ENCODE measurements around the gene COL11A2.
"Not testable (repeated sequence)": the region's sequence is repeated elsewhere in the genome, so short reads cannot be mapped to it uniquely, and the experiment has no call there.

Gene COL11A2

DNA sequence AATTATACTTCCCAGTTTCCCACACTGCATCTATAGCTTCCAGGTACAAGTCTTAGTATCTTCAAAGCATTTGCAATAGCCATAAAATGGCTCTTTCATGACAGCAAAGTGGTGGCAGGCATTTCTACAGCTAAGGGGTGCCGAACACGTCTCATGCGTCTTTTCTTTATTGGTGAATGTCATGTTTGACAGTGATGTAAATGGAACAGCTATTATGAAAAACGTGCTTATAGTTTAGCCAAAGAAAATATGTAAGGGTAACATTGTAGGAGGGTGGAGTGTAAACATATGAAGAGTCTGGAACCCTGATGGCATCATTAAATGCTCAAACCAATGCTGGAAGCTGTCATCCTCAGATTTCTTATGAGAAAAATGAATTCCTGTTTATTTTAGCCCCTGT lies 37.9 kb downstream of the COL11A2 start:
- H3K4me3 Mint-ChIP-seq: no peak overlapping the region
- H3K4me1 Mint-ChIP-seq: no peaks in the 10 kb centered on the region
- peaks cover 4 to 9% of the 10 kb centered on the region in 2 donors for H3K9me3 Mint-ChIP-seq
- ATAC-seq (replicated peaks) (no peak), DNase-seq (no peak)
- H3K27me3 Mint-ChIP-seq: peaks cover 0 to 11% of the 10 kb centered on the region in 2 donors
- H3K36me3 Mint-ChIP-seq: peaks cover 0 to 4% of the 10 kb centered on the region in 2 donors
- H3K27ac Mint-ChIP-seq: no peak overlapping the region

DNA sequence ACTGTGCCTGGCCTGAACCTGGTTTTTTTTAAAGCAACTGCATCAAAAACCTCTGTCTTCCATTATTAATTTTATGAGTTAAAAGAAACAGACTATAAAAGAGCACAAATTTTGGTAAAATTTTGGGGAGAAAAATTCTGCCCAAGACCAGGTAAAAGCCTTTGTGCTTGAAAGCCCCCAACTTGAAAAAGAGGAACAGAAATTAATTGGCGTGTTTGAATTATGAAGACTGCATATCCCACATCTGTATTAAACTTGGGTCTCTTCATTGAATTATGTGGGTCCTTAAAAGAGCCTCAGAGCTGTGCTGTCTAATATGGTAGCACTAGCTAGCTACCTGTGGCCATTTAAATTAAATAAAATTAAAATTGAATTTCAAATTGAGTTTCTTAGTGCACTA lies 41.2 kb downstream of the COL11A2 start:
- Mint-ChIP-seq H3K4me1 (no peaks in the 10 kb centered on the region), H3K9me3 (peaks cover 4 to 9% of the 10 kb centered on the region in 2 donors), H3K4me3 (no peak overlapping the region), H3K27ac (no peak overlapping the region), H3K27me3 (peaks cover 4 to 6% of the 10 kb centered on the region in 2 donors), H3K36me3 (peaks cover 0 to 4% of the 10 kb centered on the region in 2 donors)
- DNase-seq (no peak), ATAC-seq (replicated peaks) (no peak)

DNA sequence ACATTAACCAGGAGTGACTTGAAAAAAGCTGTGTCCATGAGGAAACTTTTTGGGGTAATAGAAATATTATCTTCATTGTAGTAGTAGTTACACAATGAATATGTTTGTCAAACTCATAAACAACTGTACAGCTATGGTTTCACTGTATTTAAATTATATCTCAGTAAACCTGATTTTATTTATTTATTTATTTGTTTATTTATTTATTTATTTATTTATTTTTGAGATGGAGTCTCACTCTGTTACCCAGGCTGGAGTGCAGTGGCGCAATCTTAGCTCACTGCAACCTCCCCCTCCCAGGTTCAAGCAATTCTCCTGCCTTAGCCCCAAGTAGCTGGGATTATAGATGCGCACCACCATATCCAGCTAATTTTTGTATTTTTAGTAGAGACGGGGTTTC lies 41.7 kb downstream of the COL11A2 start:
- H3K27me3 Mint-ChIP-seq; H3K9me3 Mint-ChIP-seq; H3K36me3 Mint-ChIP-seq; H3K4me3 Mint-ChIP-seq; H3K4me1 Mint-ChIP-seq; H3K27ac Mint-ChIP-seq; ATAC-seq (replicated peaks); DNase-seq: not testable (repeated sequence)

DNA sequence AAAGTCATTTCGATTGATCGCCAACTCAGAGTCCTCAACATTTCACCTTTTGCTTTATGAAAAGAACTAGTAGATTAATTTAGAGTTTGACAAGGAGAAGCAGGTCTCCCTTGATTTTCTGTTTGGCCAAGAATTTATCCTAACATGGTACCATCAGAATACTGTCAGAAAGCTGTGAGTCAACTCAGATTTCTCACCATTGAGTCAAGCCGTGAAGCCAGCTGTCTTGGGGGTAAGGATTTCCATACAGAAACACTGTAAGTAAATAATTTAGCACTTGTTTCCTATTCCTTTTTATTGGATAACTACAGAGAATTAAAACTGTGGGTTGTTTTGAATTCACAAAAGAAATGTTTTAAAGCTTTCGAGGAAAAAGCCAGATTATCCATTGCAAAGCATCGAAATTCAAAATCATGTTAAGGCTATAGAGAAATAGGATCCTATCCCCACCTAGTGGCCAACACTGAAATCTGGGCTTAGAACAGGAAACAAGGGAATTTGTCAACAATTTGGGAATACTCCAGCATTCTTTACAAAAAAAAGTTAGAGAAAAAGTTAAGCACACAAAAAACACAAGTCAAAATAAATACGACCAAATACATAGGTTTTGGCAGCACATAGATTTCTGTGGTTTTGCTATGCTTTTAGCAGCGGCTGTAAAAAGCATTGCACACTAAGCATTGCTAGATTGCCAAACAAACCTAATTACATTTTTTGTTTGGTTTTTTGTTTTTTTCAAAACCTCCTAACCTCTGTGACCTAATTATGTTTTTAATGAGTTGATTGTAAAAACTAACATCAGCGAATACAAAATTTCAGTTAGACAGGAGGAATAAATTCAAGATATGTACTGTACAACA lies 44.2 kb downstream of the COL11A2 start:
- Mint-ChIP-seq H3K4me3 (no peak overlapping the region), H3K36me3 (peaks cover 0 to 4% of the 10 kb centered on the region in 2 donors)
- DNase-seq: no peak

DNA sequence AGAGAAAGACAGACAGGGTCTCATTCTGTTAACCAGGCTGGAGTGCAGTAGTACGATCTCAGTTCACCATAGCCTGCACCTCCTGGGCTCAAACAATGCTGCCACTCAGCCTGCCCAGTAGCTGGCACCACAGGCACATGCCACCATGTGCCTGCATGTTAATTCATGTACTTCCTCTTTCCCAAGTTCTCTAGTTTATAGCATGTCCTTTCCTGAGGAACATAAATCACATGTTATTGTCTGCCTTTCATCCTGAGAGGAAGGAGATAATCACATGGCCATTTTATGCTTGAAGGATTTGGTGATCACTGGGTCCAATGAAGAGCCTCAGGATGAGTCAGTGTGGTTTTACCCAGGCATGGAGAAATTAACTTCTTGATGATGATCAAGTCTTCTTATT lies 47.9 kb downstream of the COL11A2 start:
- Mint-ChIP-seq H3K4me3 (no peak overlapping the region), H3K27ac (peak overlapping the region; percentile 21), H3K36me3 (no peaks in the 10 kb centered on the region), H3K9me3 (no peaks in the 10 kb centered on the region), H3K4me1 (peaks cover 19 to 27% of the 10 kb centered on the region in 2 donors), H3K27me3 (peaks cover 4 to 19% of the 10 kb centered on the region in 2 donors)
- DNase-seq: no peak
- ATAC-seq (replicated peaks): peak; percentile 72 to 82

More for the DNA sequence above, 44.2 kb downstream of the COL11A2 start:
- peaks cover 9 to 10% of the 10 kb centered on the region in 2 donors for H3K4me1 Mint-ChIP-seq
- H3K9me3 Mint-ChIP-seq: peaks cover 4 to 9% of the 10 kb centered on the region in 2 donors
- no peak overlapping the region for H3K27ac Mint-ChIP-seq
- H3K27me3 Mint-ChIP-seq: peaks cover 4 to 6% of the 10 kb centered on the region in 2 donors
- ATAC-seq (replicated peaks): no peak

DNA sequence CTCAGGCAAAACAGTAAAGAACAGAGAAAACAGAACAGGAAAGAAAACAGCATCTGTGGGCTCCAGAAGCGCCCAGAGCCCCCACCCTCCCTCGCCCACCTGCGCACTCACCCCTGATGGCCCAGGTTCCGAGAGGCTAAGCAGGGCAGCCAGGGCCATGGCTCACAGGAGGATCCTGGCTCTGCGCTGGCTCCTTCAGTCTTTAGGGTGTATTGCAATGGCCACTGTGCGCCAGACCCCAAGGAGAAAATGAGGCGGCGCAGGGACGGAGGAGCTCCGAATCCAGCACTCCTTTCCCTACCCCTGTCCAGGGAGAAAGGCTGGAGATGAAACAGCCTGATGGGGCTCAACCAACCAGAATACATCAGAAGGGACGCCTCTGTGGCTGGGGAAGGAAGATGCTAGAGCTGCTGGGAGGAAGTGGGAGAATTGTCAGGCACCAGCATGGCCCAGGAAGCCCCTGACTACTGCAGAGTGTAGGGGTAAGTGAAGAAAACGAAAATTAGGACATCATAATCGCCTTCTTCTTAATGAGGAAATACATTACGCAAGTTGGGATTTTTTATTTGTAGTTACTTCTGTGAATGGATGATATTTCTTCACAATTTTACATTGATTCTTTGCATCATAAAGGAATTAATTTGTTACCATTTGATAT lies 49.0 kb downstream of the COL11A2 start:
- DNase-seq: no peak
- Mint-ChIP-seq H3K4me1 (peaks cover 19 to 27% of the 10 kb centered on the region in 2 donors), H3K27ac (no peak overlapping the region), H3K27me3 (peaks cover 0 to 19% of the 10 kb centered on the region in 2 donors), H3K4me3 (no peak overlapping the region), H3K9me3 (no peaks in the 10 kb centered on the region), H3K36me3 (no peaks in the 10 kb centered on the region)
- no peak for ATAC-seq (replicated peaks)

DNA sequence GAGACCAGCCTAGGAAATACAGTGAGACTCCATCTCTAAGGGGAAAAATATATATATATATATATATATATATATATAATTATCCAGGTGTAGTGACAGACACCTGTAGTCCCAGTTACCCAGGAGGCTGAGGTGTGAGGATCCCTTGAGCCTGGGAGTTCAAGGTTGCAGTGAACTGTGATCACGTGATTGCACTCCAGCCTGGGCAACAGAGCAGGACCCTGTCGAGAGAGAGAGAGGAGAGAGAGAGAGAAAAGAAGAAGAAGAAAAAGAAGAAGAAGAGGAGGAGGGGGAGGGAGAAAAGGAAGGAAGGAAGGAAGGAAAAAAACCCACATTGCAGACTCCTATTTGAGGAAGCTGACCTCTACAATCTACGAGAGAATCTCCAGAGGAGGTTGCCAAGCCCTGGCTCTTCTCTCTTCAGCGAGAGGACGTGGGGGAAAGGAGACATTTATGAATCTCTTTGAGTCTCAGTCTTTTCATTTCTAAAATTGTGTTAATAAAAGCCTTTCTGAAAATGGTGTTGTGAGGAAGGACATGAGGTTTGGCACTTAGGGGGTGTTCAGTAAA lies 49.7 kb downstream of the COL11A2 start:
- ATAC-seq (replicated peaks) (no peak), DNase-seq (no peak)
- Mint-ChIP-seq H3K36me3 (no peaks in the 10 kb centered on the region), H3K9me3 (no peaks in the 10 kb centered on the region), H3K4me3 (no peak overlapping the region), H3K4me1 (peaks cover 19 to 27% of the 10 kb centered on the region in 2 donors), H3K27me3 (peaks cover 0 to 19% of the 10 kb centered on the region in 2 donors), H3K27ac (no peak overlapping the region)

- no peaks in the 10 kb centered on the region for H3K9me3 Mint-ChIP-seq
- ATAC-seq (replicated peaks) (peak in 1 of 2 donors; percentile 44), DNase-seq (no peak)
- H3K27ac Mint-ChIP-seq: no peak overlapping the region
- no peaks in the 10 kb centered on the region for H3K36me3 Mint-ChIP-seq
- H3K4me3 Mint-ChIP-seq: no peak overlapping the region
- peaks cover 0 to 19% of the 10 kb centered on the region in 2 donors for H3K27me3 Mint-ChIP-seq
- peaks cover 19 to 27% of the 10 kb centered on the region in 2 donors for H3K4me1 Mint-ChIP-seq
Measured at GRCh38 chr6:33140556-33140955, 51.7 kb downstream of the COL11A2 start.

- peaks cover 18 to 27% of the 10 kb centered on the region in 2 donors for H3K4me1 Mint-ChIP-seq
- H3K27ac Mint-ChIP-seq: no peak overlapping the region
- H3K27me3 Mint-ChIP-seq: peaks cover 0 to 24% of the 10 kb centered on the region in 2 donors
- H3K36me3 Mint-ChIP-seq: no peaks in the 10 kb centered on the region
- H3K4me3 Mint-ChIP-seq: no peak overlapping the region
- no peaks in the 10 kb centered on the region for H3K9me3 Mint-ChIP-seq
- DNase-seq (no peak), ATAC-seq (replicated peaks) (no peak)
Measured at GRCh38 chr6:33139596-33140206, 52.6 kb downstream of the COL11A2 start.

DNA sequence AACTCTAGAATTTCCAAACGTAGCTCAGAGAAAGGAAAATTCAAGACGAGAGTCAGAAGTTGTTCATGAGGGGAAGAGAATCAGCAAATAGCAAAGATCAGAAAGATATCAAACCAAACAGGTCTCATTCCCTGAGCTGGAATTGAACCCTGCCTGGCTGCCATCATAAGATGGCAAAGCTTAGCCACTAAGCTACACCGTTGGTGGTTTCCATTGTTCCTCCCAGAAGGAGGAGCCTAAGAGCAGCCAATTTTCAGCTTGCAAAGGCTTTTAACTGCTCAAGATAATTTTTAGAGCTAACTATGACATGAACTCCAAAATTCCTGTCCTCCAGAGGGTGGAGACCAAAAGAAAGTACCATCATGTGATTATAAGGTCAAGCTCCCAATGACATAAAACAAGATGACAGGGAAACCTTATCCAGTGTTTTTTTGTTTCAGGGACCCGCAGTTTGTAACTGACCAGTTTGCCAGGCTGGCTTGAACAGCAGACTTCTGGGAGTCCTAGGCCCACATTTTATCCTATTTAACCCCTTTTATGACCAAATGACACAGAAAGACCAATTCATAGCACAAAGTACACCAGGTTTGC lies 55.9 kb downstream of the COL11A2 start:
- no peak for ATAC-seq (replicated peaks)
- no peaks in the 10 kb centered on the region for H3K9me3 Mint-ChIP-seq
- peaks cover 0 to 2% of the 10 kb centered on the region in 2 donors for H3K36me3 Mint-ChIP-seq
- H3K4me3 Mint-ChIP-seq: no peak overlapping the region
- DNase-seq: no peak
- no peak overlapping the region for H3K27ac Mint-ChIP-seq
- H3K4me1 Mint-ChIP-seq: peaks cover 0 to 7% of the 10 kb centered on the region in 2 donors
- H3K27me3 Mint-ChIP-seq: peaks cover 0 to 9% of the 10 kb centered on the region in 2 donors

- H3K4me1 Mint-ChIP-seq: peaks cover 0 to 4% of the 10 kb centered on the region in 2 donors
- ATAC-seq (replicated peaks) (peak in 1 of 2 donors; percentile 54), DNase-seq (no peak)
- H3K27me3 Mint-ChIP-seq: peaks cover 0 to 6% of the 10 kb centered on the region in 2 donors
- no peak overlapping the region for H3K4me3 Mint-ChIP-seq
- H3K36me3 Mint-ChIP-seq: peaks cover 0 to 15% of the 10 kb centered on the region in 2 donors
- peak overlapping the region; percentile 3 for H3K27ac Mint-ChIP-seq
- no peaks in the 10 kb centered on the region for H3K9me3 Mint-ChIP-seq
Measured at GRCh38 chr6:33132081-33132524, 60.2 kb downstream of the COL11A2 start.

GRCh38 chr6:33128318-33128717 lies 63.9 kb downstream of the COL11A2 start:
- no peak for ATAC-seq (replicated peaks)
- no peak overlapping the region for H3K4me3 Mint-ChIP-seq

DNA sequence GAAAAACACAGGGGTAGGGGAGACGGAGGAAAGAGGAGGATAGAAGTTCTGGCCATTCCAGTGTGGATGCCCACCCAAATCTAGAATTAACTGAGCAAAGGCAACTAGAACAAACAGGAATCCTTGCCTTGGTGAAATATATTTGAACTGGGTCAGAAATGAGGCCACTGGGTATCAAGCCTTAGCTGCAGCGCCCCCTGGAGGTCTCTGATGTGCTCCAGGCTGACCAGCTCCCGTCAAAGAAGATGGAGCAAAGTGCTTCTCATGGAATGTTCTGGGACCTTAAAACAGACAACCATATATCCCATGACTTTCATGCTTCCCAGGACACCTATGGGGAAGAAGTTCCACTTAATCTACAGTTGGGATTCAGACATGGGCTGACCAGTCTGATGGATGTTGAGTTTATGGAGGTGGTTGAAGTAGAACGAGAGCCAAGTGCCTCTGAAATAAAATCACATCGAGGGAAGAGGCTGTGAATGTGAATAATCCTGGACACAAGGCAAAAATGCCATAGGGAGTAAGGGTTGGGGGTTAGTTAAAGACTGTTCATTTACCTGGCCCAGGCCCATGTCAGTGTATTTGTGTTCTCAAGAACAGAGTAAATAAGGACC lies 66.1 kb downstream of the COL11A2 start:
- Mint-ChIP-seq H3K4me3 (no peak overlapping the region), H3K27me3 (no peaks in the 10 kb centered on the region), H3K9me3 (peaks cover 8 to 9% of the 10 kb centered on the region in 2 donors), H3K27ac (peak overlapping the region; percentile 31), H3K36me3 (peaks cover 12 to 34% of the 10 kb centered on the region in 2 donors), H3K4me1 (peaks cover 6 to 11% of the 10 kb centered on the region in 2 donors)
- no peak for DNase-seq
- ATAC-seq (replicated peaks): peak; percentile 74 to 75

More at GRCh38 chr6:33128318-33128717, 63.9 kb downstream of the COL11A2 start:
- Mint-ChIP-seq H3K4me1 (peaks cover 6 to 12% of the 10 kb centered on the region in 2 donors), H3K27ac (no peak overlapping the region), H3K9me3 (peaks cover 7 to 9% of the 10 kb centered on the region in 2 donors), H3K27me3 (no peaks in the 10 kb centered on the region), H3K36me3 (peaks cover 10 to 26% of the 10 kb centered on the region in 2 donors)
- DNase-seq: no peak

Measured in stimulated activated naive B cell treated with anti-CD40 and anti-IgM and Interleukin-4, amounts not matched to agents 10 μg/mL and 1 μg/mL and 100 μg/mL, for 72 hours (primary cell).